OCI-LY1 (cell line): Measurements from ENCODE around the gene OR51I2.

Experiments used
- H2AFZ ChIP-seq: fragments of 200-600 bp; sonication (generic), shearing (Covaris generic); 2 replicates; pipeline ENCODE4 v1.6.0; 2014; ENCODE audit warnings: antibody characterized with exemption, mild to moderate bottlenecking, low read length
- H3F3A ChIP-seq: fragments of 200-600 bp; sonication (generic), shearing (Covaris generic); 2 replicates; pipeline ENCODE4 v1.6.0; 2014; ENCODE audit warnings: mild to moderate bottlenecking, antibody characterized with exemption, low read length, moderate library complexity; ENCODE audit not compliant: insufficient read depth
- H3K27ac ChIP-seq: fragments of 200-600 bp; sonication (generic); 2 replicates; pipeline ENCODE4 v1.5.1; 2014; ENCODE audit warnings: low read length, mixed run types, mild to moderate bottlenecking, low read depth; ENCODE audit not compliant: poor library complexity, severe bottlenecking
- H3K27me3 ChIP-seq: fragments of 200-600 bp; sonication (generic); 2 replicates; pipeline ENCODE4 v1.6.0; 2014; ENCODE audit warnings: antibody characterized with exemption, mild to moderate bottlenecking, low read length, moderate library complexity; ENCODE audit not compliant: insufficient read depth
- H3K36me3 ChIP-seq: fragments of 200-600 bp; sonication (generic); 2 replicates; pipeline ENCODE4 v1.6.1; 2014; ENCODE audit warnings: mild to moderate bottlenecking, antibody characterized with exemption, low read length, moderate library complexity, mixed read lengths; ENCODE audit not compliant: insufficient read depth
- H3K4me1 ChIP-seq: fragments of 200-600 bp; sonication (generic); 2 replicates; pipeline ENCODE4 v1.5.1; 2014; ENCODE audit warnings: mild to moderate bottlenecking, low read length, moderate library complexity; ENCODE audit not compliant: insufficient read depth, severe bottlenecking
- H3K4me2 ChIP-seq: fragments of 200-600 bp; sonication (generic), shearing (Covaris generic); 2 replicates; pipeline ENCODE4 v1.6.1; 2014; ENCODE audit warnings: low read length
- H3K4me3 ChIP-seq: fragments of 200-600 bp; sonication (generic); 2 replicates; pipeline ENCODE4 v1.5.1; 2014; ENCODE audit warnings: low read length, low read depth, mild to moderate bottlenecking, mixed read lengths; ENCODE audit not compliant: poor library complexity, severe bottlenecking
- H3K79me2 ChIP-seq: fragments of 200-600 bp; shearing (Covaris generic); 2 replicates; pipeline ENCODE4 v1.6.1; 2016; ENCODE audit warnings: mixed run types, low read length, mixed read lengths; ENCODE audit not compliant: insufficient read depth
- H3K9ac ChIP-seq: fragments of 200-600 bp; sonication (generic), shearing (Covaris generic); 2 replicates; pipeline ENCODE4 v1.6.1; 2014; ENCODE audit warnings: mild to moderate bottlenecking, low read length, mixed read lengths
- H3K9me2 ChIP-seq: fragments of 200-600 bp; sonication (generic), shearing (Covaris generic); 2 replicates; pipeline ENCODE4 v1.6.1; 2014; ENCODE audit warnings: low read depth, mild to moderate bottlenecking, low read length, mixed read lengths
- H3K9me3 ChIP-seq: fragments of 200-600 bp; shearing (Covaris generic); 2 replicates; pipeline ENCODE4 v1.6.1; 2014; ENCODE audit warnings: low read length, mixed read lengths
- H4K20me1 ChIP-seq: fragments of 200-600 bp; sonication (generic), shearing (Covaris generic); 2 replicates; pipeline ENCODE4 v1.6.0; 2016; ENCODE audit warnings: mild to moderate bottlenecking, low read length; ENCODE audit not compliant: insufficient read depth
- EZH2 ChIP-seq: fragments of 200-600 bp; sonication (generic), shearing (Covaris generic); IDR thresholded peaks from 2 replicates; pipeline ENCODE4 v1.8.0; 2017; ENCODE audit warnings: borderline replicate concordance, mixed run types, mild to moderate bottlenecking, antibody characterized with exemption, low read length, moderate library complexity, mixed read lengths
- TF ChIP-seq, protein P1 (sequence below): fragments of 200-600 bp; sonication (generic), shearing (Covaris generic); IDR thresholded peaks from 2 replicates; pipeline ENCODE4 v1.5.1; 2017; ENCODE audit warnings: mild to moderate bottlenecking, antibody characterized with exemption, low read length, moderate library complexity, mixed read lengths

Gene OR51I2

DNA sequence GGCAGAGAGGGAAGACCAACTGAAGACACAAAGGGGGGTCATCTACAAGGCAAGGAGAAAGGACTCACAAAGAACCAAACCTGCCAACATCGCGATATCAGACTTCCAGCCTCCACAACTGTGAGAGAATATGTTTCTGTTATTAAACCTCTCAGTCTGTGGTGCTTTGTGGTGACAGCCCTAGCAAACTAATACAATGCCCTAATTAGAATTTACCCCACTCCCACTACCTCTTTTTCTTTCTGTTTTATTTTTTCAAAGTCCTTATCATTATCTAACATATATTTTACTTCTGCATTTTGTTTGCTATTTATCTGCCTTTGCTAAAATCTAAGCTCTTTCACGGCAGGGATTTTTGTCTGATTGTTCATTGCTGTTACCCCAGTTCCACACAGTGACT lies 36.9 kb downstream of the OR51I2 start:
- Histone ChIP-seq H3K9me3 (no peaks in the 10 kb centered on the region), H3K27me3 (no peaks in the 10 kb centered on the region; the same call in 1 of the 2 replicates), H4K20me1 (no peaks in the 10 kb centered on the region), H3K4me3 (no peak overlapping the region), H3K79me2 (no peaks in the 10 kb centered on the region), H2AFZ (no peak overlapping the region), H3F3A (no peaks in the 10 kb centered on the region), H3K27ac (no peak overlapping the region), H3K4me1 (no peaks in the 10 kb centered on the region), H3K36me3 (no peaks in the 10 kb centered on the region), H3K9me2 (no peaks in the 10 kb centered on the region), H3K4me2 (no peak overlapping the region), H3K9ac (no peak overlapping the region)
- TF ChIP-seq, protein P1, sequence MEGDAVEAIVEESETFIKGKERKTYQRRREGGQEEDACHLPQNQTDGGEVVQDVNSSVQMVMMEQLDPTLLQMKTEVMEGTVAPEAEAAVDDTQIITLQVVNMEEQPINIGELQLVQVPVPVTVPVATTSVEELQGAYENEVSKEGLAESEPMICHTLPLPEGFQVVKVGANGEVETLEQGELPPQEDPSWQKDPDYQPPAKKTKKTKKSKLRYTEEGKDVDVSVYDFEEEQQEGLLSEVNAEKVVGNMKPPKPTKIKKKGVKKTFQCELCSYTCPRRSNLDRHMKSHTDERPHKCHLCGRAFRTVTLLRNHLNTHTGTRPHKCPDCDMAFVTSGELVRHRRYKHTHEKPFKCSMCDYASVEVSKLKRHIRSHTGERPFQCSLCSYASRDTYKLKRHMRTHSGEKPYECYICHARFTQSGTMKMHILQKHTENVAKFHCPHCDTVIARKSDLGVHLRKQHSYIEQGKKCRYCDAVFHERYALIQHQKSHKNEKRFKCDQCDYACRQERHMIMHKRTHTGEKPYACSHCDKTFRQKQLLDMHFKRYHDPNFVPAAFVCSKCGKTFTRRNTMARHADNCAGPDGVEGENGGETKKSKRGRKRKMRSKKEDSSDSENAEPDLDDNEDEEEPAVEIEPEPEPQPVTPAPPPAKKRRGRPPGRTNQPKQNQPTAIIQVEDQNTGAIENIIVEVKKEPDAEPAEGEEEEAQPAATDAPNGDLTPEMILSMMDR: no peak
- TF ChIP-seq EZH2: no peak

DNA sequence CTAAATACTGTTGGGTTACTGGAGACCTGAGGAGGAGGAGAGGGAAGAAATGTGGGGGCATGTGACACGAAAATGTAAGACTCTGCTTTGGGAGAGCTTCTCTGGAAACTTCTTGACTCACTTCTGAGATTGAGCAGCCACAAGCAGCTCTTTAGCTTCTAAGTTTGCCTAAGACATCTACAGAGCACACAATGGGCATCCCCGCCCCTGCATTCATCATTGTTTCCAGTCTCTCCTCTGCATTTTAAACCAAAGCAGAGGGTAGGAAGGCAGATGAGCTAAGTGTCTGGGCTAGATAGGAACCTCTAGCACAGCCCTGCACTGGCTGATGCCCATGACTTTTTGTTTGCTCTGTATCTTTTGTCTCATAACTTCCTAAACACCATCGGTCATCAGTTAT lies 37.3 kb downstream of the OR51I2 start:
- Histone ChIP-seq H3K4me3 (no peak overlapping the region), H3F3A (no peaks in the 10 kb centered on the region), H4K20me1 (no peaks in the 10 kb centered on the region)

DNA sequence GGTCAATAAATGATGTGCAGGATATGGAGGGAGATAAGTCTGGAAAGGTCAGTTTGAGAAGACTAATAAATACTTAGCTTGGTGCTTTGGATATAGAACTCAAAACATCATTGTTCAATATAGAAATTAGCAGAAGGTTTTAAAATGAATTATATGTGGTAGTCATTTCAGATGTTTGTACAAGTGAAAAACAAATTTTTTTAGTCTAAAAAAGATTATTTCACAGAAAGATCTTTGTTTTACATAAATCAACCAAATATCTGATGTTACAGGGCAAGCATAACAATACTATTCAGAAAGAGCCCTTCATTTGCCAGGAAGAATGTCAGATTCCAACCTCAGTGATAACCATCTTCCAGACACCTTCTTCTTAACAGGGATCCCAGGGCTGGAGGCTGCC lies 39.3 kb downstream of the OR51I2 start, which contains the start of gene OR52D1:
Gene OR52D1, plus strand, starts transcription at position 301 of the 400 bp plus-strand sequence. Its CDS starts 22 bp downstream, at position 323.
- H3K4me2 ChIP-seq: no peak within 1 kb of the TSS
- H3K27ac ChIP-seq: no peak within 1 kb of the TSS
- no peaks in the 10 kb centered on the region for H3K9me3 ChIP-seq
- no peak for TF ChIP-seq EZH2
- TF ChIP-seq, protein P1: no peak
- H3K27me3 ChIP-seq: no peaks in the 10 kb centered on the region; the same call in 1 of the 2 replicates
- no peaks in the 10 kb centered on the region for H3F3A ChIP-seq
- no peaks in the 10 kb centered on the region for H3K36me3 ChIP-seq
- H3K4me1 ChIP-seq: no peaks in the 10 kb centered on the region
- H2AFZ ChIP-seq: no peak within 1 kb of the TSS
- no peaks in the 10 kb centered on the region for H4K20me1 ChIP-seq
- no peak within 1 kb of the TSS for H3K4me3 ChIP-seq
- no peaks in the 10 kb centered on the region for H3K79me2 ChIP-seq
- H3K9ac ChIP-seq: no peak within 1 kb of the TSS
- H3K9me2 ChIP-seq: no peaks in the 10 kb centered on the region

More for the DNA sequence above, 37.3 kb downstream of the OR51I2 start:
- no peak for TF ChIP-seq EZH2
- TF ChIP-seq, protein P1: no peak
- H3K27ac ChIP-seq: no peak overlapping the region
- no peak overlapping the region for H3K9ac ChIP-seq
- H3K4me1 ChIP-seq: no peaks in the 10 kb centered on the region
- no peak overlapping the region for H3K4me2 ChIP-seq
- no peaks in the 10 kb centered on the region for H3K79me2 ChIP-seq
- H3K36me3 ChIP-seq: no peaks in the 10 kb centered on the region
- H3K9me3 ChIP-seq: no peaks in the 10 kb centered on the region
- H3K27me3 ChIP-seq: no peaks in the 10 kb centered on the region; the same call in 1 of the 2 replicates
- H2AFZ ChIP-seq: no peak overlapping the region
- H3K9me2 ChIP-seq: no peaks in the 10 kb centered on the region
